Activated B cell treated with CpG ODN at 0.5 μM for 24 hours (primary cell): ENCODE measurements around the gene STRAP. TPM values are rescaled to one million over a fixed set of nuclear protein-coding genes. Genes with fewer than 3 reads are reported as not detected.

Source experiments
- ATAC-seq: fragments of 200-7000 bp; cut with Tn5 transposase; one replicate; pipeline ENCODE4 v1.10.0; 2021; ENCODE audit warnings: low read depth, mild to moderate bottlenecking, moderate library complexity
- CTCF ChIA-PET: fragments of 350-600 bp; sonication (Branson Sonifier 250); formaldehyde crosslinking; loops from one replicate; lab custom pipeline; 2021; ENCODE audit warnings: antibody characterized with exemption; lab: Charles Lee
- POLR2A ChIA-PET: fragments of 350-600 bp; sonication (Branson Sonifier 250); formaldehyde crosslinking; loops from one replicate; lab custom pipeline; 2021; ENCODE audit warnings: antibody characterized with exemption; lab: Charles Lee
- DNase-seq: peaks from one replicate; pipeline ENCODE4 v3.0.0; 2022
- H3K27ac Mint-ChIP-seq: one replicate; pipeline ENCODE4 v1.8.0; 2020; ENCODE audit warnings: mixed read lengths
- H3K27me3 Mint-ChIP-seq: one replicate; pipeline ENCODE4 v1.8.0; 2021; ENCODE audit warnings: mixed read lengths
- H3K36me3 Mint-ChIP-seq: one replicate; pipeline ENCODE4 v1.8.0; 2021; ENCODE audit warnings: low read depth, mixed read lengths
- H3K4me1 Mint-ChIP-seq: one replicate; pipeline ENCODE4 v1.8.0; 2021; ENCODE audit warnings: mixed read lengths
- H3K4me3 Mint-ChIP-seq: one replicate; pipeline ENCODE4 v1.8.0; 2020; ENCODE audit warnings: mild to moderate bottlenecking, mixed read lengths
- H3K9me3 Mint-ChIP-seq: one replicate; pipeline ENCODE4 v1.8.0; 2020; ENCODE audit warnings: mixed read lengths
- intact Hi-C: fragments of 100-400 bp; cut with micrococcal nuclease; formaldehyde crosslinking; loops from one replicate; pipeline ENCODE4 v1.15.1; 2024
- total RNA-seq: library from RNA; stranded (reverse); gene quantifications from 2 replicates; pipeline ENCODE4 v1.2.3, GENCODE V29; 2022
- TF ChIP-seq, protein P1 (sequence below): fragments of 200-600 bp; IDR thresholded peaks from one replicate; pipeline ENCODE4 v1.8.0; 2022; ENCODE audit warnings: antibody characterized with exemption, mild to moderate bottlenecking

The STRAP gene
- total RNA-seq, 1 donor from 2014 or later: 82.3 TPM

- H3K27me3 Mint-ChIP-seq: peaks cover 15% of the 10 kb centered on the region
- CTCF ChIA-PET: interaction anchor here (0.8 kb wide), 1 partner anchor 13 kb away, joined by 3 read pairs; no protein-coding TSS in a partner anchor
- H3K9me3 Mint-ChIP-seq: no peaks in the 10 kb centered on the region
Observed at GRCh38 chr12:15842108-15842507, 40.1 kb upstream of the STRAP start.

DNA sequence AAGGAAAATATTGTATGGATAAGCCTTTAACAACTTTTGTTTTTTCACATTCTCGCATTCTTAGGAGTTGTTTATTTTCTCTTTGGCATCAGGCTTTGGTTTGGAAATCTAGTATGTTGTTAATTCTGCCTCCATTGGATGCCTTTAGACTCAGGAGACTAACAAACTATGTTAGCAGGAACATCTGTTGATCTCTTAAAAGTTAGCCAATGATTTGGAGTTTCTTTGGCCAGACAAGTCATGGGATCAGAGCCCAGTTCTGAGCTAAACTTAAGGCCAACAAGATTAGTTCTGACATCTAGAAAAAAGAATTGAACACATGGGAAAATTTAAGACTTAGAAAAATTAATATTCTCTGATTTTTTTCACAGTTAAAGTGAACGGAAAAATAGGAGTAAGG is 35.3 kb upstream of the STRAP start:
- Mint-ChIP-seq H3K4me3 (no peak overlapping the region), H3K9me3 (no peaks in the 10 kb centered on the region), H3K27ac (no peak overlapping the region), H3K36me3 (no peaks in the 10 kb centered on the region), H3K4me1 (no peaks in the 10 kb centered on the region), H3K27me3 (peaks cover 4% of the 10 kb centered on the region)
- CTCF ChIA-PET: interaction anchor here (1.5 to 1.9 kb wide), 2 partner anchors 9 to 315 kb away, joined by 4 to 9 read pairs; no protein-coding TSS in a partner anchor
- ATAC-seq (no peak), DNase-seq (no peak)
- POLR2A ChIA-PET: no interaction called here
- TF ChIP-seq, protein P1, sequence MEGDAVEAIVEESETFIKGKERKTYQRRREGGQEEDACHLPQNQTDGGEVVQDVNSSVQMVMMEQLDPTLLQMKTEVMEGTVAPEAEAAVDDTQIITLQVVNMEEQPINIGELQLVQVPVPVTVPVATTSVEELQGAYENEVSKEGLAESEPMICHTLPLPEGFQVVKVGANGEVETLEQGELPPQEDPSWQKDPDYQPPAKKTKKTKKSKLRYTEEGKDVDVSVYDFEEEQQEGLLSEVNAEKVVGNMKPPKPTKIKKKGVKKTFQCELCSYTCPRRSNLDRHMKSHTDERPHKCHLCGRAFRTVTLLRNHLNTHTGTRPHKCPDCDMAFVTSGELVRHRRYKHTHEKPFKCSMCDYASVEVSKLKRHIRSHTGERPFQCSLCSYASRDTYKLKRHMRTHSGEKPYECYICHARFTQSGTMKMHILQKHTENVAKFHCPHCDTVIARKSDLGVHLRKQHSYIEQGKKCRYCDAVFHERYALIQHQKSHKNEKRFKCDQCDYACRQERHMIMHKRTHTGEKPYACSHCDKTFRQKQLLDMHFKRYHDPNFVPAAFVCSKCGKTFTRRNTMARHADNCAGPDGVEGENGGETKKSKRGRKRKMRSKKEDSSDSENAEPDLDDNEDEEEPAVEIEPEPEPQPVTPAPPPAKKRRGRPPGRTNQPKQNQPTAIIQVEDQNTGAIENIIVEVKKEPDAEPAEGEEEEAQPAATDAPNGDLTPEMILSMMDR: no peak
- intact Hi-C loops: no loop called here

More at GRCh38 chr12:15842108-15842507, 40.1 kb upstream of the STRAP start:
- POLR2A ChIA-PET: no interaction called here
- H3K4me3 Mint-ChIP-seq: no peak overlapping the region
- TF ChIP-seq, protein P1: no peak
- no peaks in the 10 kb centered on the region for H3K36me3 Mint-ChIP-seq
- no peaks in the 10 kb centered on the region for H3K4me1 Mint-ChIP-seq
- intact Hi-C loops: no loop called here
- DNase-seq: no peak
- ATAC-seq: no peak
- no peak overlapping the region for H3K27ac Mint-ChIP-seq

GRCh38 chr12:15848606-15849005 is 33.6 kb upstream of the STRAP start:
- TF ChIP-seq, protein P1: no peak
- POLR2A ChIA-PET: no interaction called here
- intact Hi-C loops: no loop called here
- Mint-ChIP-seq H3K36me3 (no peaks in the 10 kb centered on the region), H3K4me3 (no peak overlapping the region), H3K4me1 (no peaks in the 10 kb centered on the region), H3K27me3 (peaks cover 4% of the 10 kb centered on the region), H3K9me3 (no peaks in the 10 kb centered on the region), H3K27ac (no peak overlapping the region)
- CTCF ChIA-PET: interaction anchor here (1.9 kb wide), 1 partner anchor 316 kb away, joined by 9 read pairs; no protein-coding TSS in a partner anchor
- DNase-seq (no peak), ATAC-seq (no peak)

DNA sequence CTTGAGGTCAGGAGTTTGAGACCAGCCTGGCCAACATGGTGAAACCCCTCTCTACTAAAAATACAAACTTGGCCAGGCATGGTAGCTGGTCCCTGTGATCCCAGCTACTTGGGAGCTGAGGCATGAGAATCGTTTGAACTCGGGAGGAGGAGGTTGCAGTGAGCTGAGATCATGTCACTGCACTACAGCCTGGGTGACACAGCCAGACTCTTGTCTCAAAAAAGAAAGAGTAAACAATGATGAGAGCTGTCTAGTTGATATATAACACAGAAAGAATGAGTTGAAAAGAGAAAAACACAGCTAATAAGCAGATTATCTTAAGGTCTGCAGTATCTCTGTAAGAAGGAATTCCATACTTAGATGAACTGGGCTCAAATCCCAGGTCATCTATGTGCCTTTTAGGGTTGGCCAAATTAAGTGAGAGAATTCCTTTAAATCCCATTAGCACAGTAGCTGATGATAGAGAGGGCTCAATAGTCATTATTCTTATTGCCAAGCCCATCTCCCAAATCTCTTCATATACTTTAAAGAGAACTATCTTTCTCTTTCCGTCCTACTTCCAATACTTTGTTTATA is 31.1 kb upstream of the STRAP start:
- ATAC-seq (no peak), DNase-seq (no peak)
- ChIA-PET CTCF (interaction anchor here (1.2 kb wide), 1 partner anchor 259 kb away, joined by 4 read pairs; no protein-coding TSS in a partner anchor), POLR2A (no interaction called here)
- TF ChIP-seq, protein P1: no peak
- Mint-ChIP-seq H3K27me3 (no peaks in the 10 kb centered on the region), H3K4me1 (no peaks in the 10 kb centered on the region), H3K27ac (no peak overlapping the region), H3K36me3 (no peaks in the 10 kb centered on the region), H3K9me3 (no peaks in the 10 kb centered on the region), H3K4me3 (no peak overlapping the region)
- intact Hi-C loops: no loop called here

DNA sequence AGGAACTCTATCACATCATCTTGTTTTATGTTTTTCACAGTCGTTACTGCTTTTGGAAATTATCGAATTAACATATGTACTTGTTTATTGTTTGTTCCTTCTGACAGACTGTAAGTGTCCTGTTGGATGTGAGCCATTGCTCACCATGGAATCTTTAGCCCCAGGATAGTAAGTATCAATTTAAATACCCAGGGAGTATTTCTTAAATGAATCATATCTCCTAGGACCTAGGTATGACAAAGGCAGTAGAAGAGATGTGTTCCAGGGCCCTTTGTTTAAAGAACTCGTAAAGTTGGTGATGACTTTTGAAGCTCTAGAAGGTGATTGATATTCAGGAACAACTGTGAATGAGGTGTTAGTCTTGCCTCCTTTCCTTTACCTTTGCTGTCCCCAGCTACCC is 30.3 kb upstream of the STRAP start:
- Mint-ChIP-seq H3K4me1 (no peaks in the 10 kb centered on the region), H3K4me3 (no peak overlapping the region), H3K27me3 (no peaks in the 10 kb centered on the region), H3K27ac (no peak overlapping the region), H3K9me3 (no peaks in the 10 kb centered on the region), H3K36me3 (no peaks in the 10 kb centered on the region)
- ChIA-PET CTCF (interaction anchor here (1.2 kb wide), 1 partner anchor 260 kb away, joined by 4 read pairs; no protein-coding TSS in a partner anchor), POLR2A (no interaction called here)
- DNase-seq (no peak), ATAC-seq (no peak)
- TF ChIP-seq, protein P1: no peak
- intact Hi-C loops: no loop called here
